NCI-H1436 treated with DMSO at 0.1 percent for 48 hours (cell line): ENCODE results near the gene ZCCHC24.

Experiments used
- DNase-seq: peaks from one replicate; lab custom pipeline; 2025; lab: John Stamatoyannopoulos, UW

Gene ZCCHC24

GRCh38 chr10:79360499-79361342, 84.7 kb downstream of the ZCCHC24 start:
- DNase-seq = no peak

GRCh38 chr10:79359816-79360498, 85.5 kb downstream of the ZCCHC24 start:
- no peak for DNase-seq

- DNase-seq = no peak
Measured at GRCh38 chr10:79358811-79359210, 86.6 kb downstream of the ZCCHC24 start.

- no peak for DNase-seq
Measured at GRCh38 chr10:79357180-79357579, 88.2 kb downstream of the ZCCHC24 start.

- no peak for DNase-seq
Measured at GRCh38 chr10:79356104-79356503, 89.3 kb downstream of the ZCCHC24 start.

- no peak for DNase-seq
Measured at GRCh38 chr10:79355420-79356017, 89.9 kb downstream of the ZCCHC24 start.

- no peak for DNase-seq
Measured at GRCh38 chr10:79354615-79355014, 90.8 kb downstream of the ZCCHC24 start.

GRCh38 chr10:79354141-79354540, 91.3 kb downstream of the ZCCHC24 start:
- DNase-seq = no peak

- DNase-seq = no peak
Measured at GRCh38 chr10:79353726-79354125, 91.7 kb downstream of the ZCCHC24 start.

GRCh38 chr10:79353000-79353406, 92.4 kb downstream of the ZCCHC24 start:
- no peak for DNase-seq

GRCh38 chr10:79352035-79352877, 93.2 kb downstream of the ZCCHC24 start:
- no peak for DNase-seq

- no peak for DNase-seq
Measured at GRCh38 chr10:79351332-79351731, 94.1 kb downstream of the ZCCHC24 start.

GRCh38 chr10:79350407-79351154, 94.8 kb downstream of the ZCCHC24 start:
- DNase-seq = no peak

GRCh38 chr10:79349766-79350406, 95.5 kb downstream of the ZCCHC24 start:
- no peak for DNase-seq

GRCh38 chr10:79349072-79349491, 96.3 kb downstream of the ZCCHC24 start:
- no peak for DNase-seq

GRCh38 chr10:79348640-79348988, 96.8 kb downstream of the ZCCHC24 start:
- no peak for DNase-seq

- no peak for DNase-seq
Measured at GRCh38 chr10:79347894-79348639, 97.4 kb downstream of the ZCCHC24 start.

- peak; percentile 74 for DNase-seq
Measured at GRCh38 chr10:79347226-79347893, 98.1 kb downstream of the ZCCHC24 start, which contains the start of gene PPIF. TSS of gene PPIF (plus strand) at chr10:79347469. CDS start at chr10:79347549, 80 bp downstream.
